Muscle layer of colon (tissue), 2 donors: ENCODE measurements around the gene CPEB3.
"Not testable (repeated sequence)": the region's sequence is repeated elsewhere in the genome, so short reads cannot be mapped to it uniquely, and the experiment has no call there.

ENCODE experiments used
- H3K27ac ChIP-seq: one replicate; pipeline ENCODE4 v1.7.0; 2013; ENCODE audit warnings: low read depth, mild to moderate bottlenecking, low read length, moderate library complexity
- H3K27me3 ChIP-seq, 2 donors: one replicate each; pipeline ENCODE4 v1.7.0; 2013; ENCODE audit warnings: low read length in 2 of 2, mild to moderate bottlenecking in 2 of 2; ENCODE audit not compliant: insufficient read depth in 2 of 2, control insufficient read depth in 1 of 2
- H3K36me3 ChIP-seq: one replicate; pipeline ENCODE4 v1.7.0; 2013; ENCODE audit warnings: mild to moderate bottlenecking, low read length; ENCODE audit not compliant: insufficient read depth
- H3K4me1 ChIP-seq: one replicate; pipeline ENCODE4 v1.7.0; 2013; ENCODE audit warnings: mild to moderate bottlenecking, low read length; ENCODE audit not compliant: insufficient read depth
- H3K4me3 ChIP-seq, 2 donors: one replicate each; pipeline ENCODE4 v1.7.0; 2013; ENCODE audit warnings: low read length in 2 of 2, low read depth in 1 of 2, mild to moderate bottlenecking in 1 of 2, moderate library complexity in 1 of 2
- H3K9ac ChIP-seq: one replicate; pipeline ENCODE4 v1.7.0; 2013; ENCODE audit warnings: low read length
- H3K9me3 ChIP-seq: one replicate; pipeline ENCODE4 v1.7.0; 2013; ENCODE audit warnings: mild to moderate bottlenecking, low read length
- donor health status: abdominal sarcoma.
- donor health status: Adenocarcinoma of cecum.

Gene CPEB3

DNA sequence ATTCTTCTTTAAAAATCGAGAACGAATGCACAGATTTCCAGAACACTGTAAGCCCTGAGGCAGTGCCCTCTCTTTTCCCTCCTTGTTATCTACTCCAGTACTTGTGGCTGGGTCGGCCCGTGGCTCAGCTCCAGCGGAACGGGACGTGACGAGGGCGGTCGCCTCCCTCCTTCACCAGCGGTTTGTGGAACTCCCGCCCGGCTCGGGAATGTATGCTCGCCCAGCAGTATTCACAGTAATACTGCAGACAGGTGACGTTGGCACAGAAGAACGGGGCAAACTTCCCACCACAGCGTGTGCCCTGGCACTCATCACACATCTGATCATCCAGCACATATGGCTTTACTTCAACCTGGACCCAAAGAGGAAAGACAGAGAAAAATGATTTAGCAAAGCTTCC is 238.8 kb downstream of the CPEB3 start:
- Histone ChIP-seq H3K27me3 (no peaks in the 10 kb centered on the region), H3K9me3 (no peaks in the 10 kb centered on the region), H3K9ac (no peak overlapping the region), H3K4me3 (no peak overlapping the region), H3K27ac (no peak overlapping the region), H3K4me1 (no peaks in the 10 kb centered on the region), H3K36me3 (peaks cover 12% of the 10 kb centered on the region)

DNA sequence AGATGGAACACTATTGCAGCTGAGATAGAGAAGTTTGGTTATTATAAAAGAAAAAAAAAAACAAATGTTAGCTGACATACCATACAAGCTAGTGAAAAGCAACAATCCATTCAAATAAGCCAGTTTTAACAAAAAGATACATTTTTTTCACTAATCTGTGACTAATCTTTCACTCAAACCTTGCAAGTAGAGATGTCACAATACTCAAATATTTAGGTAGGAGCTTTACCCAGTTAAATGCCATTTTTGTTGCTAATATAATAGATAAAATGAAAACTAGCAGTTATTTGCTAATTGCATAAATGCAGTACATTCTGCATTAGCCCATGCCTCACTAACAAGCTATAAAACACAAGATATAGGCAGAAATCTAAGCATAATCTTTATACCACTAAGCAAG is 243.7 kb downstream of the CPEB3 start:
- Histone ChIP-seq H3K9ac (no peak overlapping the region), H3K4me1 (no peaks in the 10 kb centered on the region), H3K4me3 (no peak overlapping the region), H3K36me3 (peaks cover 4% of the 10 kb centered on the region), H3K9me3 (no peaks in the 10 kb centered on the region), H3K27ac (no peak overlapping the region), H3K27me3 (peaks cover 0 to 3% of the 10 kb centered on the region in 2 donors)

DNA sequence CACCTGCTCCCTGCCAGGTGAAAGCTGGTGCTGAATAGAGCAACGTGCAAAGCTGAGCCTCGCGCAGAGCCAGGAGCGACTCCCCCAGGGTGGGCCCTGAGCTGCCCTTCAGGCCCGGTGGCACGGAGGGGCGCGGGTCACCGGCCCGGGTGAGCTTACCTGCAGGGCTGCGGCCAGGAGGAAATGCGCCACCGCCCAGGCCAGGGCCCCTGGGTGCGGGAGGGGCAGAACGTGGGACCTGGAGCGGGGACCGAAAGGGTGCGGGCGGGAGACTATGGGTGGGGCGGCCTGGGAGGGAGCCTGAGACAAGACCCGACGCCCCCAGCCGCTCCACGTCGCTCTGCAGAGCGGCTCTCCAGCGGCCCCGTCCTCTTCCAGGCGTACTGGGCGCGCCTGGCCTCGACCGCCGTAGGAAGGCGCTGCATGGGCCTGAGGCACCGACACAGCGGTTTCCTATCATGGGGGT is 245.2 kb downstream of the CPEB3 start:
- Histone ChIP-seq H3K36me3 (no peaks in the 10 kb centered on the region), H3K27me3 (peaks cover 0 to 3% of the 10 kb centered on the region in 2 donors), H3K4me3 (no peak overlapping the region), H3K27ac (no peak overlapping the region), H3K9ac (no peak overlapping the region), H3K4me1 (peaks cover under 1% of the 10 kb centered on the region), H3K9me3 (no peaks in the 10 kb centered on the region)

DNA sequence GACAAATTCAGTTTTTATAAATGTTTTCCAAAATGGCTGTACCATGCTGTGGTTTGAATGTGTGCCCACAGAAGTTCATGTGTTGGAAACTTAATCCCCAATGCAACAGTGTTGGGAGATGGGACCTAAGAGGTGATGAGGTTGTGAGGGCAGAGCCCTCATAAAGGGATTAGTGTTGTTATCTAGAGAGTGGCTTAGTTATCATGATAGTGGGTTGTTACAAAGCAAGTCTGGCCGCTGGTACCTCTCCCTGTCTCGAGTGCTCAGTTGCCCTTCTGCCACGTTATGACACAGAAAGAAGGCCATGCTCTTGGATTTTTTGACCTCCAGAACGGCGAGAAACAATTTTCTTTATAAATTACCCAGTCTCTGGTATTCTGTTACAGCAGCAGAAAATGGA is 248.3 kb downstream of the CPEB3 start:
- Histone ChIP-seq H3K27ac (no peak overlapping the region), H3K27me3 (peaks cover 0 to 3% of the 10 kb centered on the region in 2 donors), H3K9me3 (no peaks in the 10 kb centered on the region), H3K9ac (no peak overlapping the region), H3K4me3 (no peak overlapping the region), H3K36me3 (no peaks in the 10 kb centered on the region), H3K4me1 (peaks cover 6% of the 10 kb centered on the region)

DNA sequence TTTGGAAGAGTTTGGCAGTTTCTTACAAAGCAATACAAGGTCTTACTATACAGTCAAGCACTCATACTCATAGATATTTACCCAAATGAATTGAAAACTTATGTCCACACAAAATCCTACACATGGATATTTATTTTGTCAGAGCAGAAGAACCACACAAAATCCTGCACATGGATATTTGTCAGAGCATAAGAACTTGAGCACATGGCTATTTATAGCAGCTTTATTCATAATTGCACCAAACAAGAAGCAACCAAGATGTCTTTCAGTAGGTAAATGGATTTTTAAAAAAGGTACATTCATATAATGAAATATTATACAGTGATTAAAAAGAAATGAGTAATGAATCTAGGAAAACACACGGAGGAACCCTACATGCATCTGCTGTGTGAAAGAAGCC is 251.9 kb downstream of the CPEB3 start:
- Histone ChIP-seq H3K4me1 (peaks cover 6% of the 10 kb centered on the region), H3K9me3 (peaks cover 3% of the 10 kb centered on the region), H3K36me3 (no peaks in the 10 kb centered on the region), H3K27ac (no peak overlapping the region), H3K9ac (no peak overlapping the region), H3K4me3 (no peak overlapping the region), H3K27me3 (no peaks in the 10 kb centered on the region)

DNA sequence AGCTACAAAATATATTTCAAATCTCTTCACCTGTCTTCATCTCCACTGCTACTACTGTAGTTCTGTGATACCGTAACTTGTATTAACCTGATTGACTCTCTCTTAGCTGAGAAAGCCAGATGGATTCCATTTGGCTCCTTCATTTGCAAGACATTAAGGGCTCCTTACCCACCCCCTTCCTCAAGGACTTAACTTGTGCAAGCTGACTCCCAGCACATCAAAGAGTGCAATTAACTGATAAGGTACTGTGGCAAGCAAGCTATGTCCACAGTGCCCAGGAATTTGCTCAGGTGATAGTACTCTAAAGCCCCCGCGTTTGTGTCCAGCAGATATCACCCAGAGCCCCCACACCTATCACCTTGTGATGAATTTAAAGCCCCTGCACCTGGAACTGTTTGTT is 257.8 kb downstream of the CPEB3 start:
- H3K27me3 ChIP-seq, H3K9ac ChIP-seq, H3K4me1 ChIP-seq, H3K9me3 ChIP-seq, H3K4me3 ChIP-seq, H3K27ac ChIP-seq, H3K36me3 ChIP-seq: not testable (repeated sequence)

DNA sequence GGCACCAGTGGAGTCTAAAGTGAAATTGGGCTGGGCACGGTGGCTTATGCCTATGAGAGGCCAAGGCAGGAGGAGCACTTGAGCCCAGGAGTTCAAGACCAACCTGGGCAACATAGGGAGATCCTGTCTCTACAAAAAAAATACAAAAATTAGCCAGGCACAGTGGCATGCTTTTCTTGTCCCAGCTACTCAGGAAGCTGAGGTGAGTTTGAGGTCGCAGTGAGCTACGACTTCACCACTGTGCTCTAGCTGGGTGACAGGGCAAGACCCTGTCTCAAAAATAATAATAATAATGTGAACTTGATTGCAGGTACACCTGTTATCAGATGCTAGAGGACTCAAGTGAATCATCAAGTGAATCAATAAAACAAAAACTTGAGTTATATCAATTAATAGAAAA is 259.3 kb downstream of the CPEB3 start:
- H3K4me1 ChIP-seq = no peaks in the 10 kb centered on the region
- peaks cover 15% of the 10 kb centered on the region for H3K36me3 ChIP-seq
- no peak overlapping the region for H3K27ac ChIP-seq
- no peak overlapping the region for H3K9ac ChIP-seq
- H3K9me3 ChIP-seq = peaks cover 3% of the 10 kb centered on the region
- H3K27me3 ChIP-seq = no peaks in the 10 kb centered on the region
- no peak overlapping the region for H3K4me3 ChIP-seq

DNA sequence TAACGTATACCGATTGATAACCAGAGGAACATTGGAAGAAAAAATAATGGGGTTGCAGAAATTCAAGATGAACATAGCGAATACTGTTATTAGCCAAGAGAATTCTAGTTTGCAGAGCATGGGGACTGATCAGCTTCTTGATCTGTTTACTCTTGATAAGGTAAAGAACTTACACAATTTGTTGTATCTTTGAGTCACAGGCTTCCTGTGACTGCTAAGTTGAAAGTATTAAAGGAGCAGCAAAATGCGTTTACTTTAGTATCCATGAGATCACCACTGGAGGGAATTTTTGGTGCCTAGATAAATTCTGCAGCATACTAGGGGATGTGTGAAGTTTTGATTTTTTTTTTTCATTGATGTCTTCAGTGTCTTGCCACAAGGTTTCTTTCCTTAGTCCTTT is 263.7 kb downstream of the CPEB3 start:
- H3K36me3 ChIP-seq = peaks cover 38% of the 10 kb centered on the region
- H3K27me3 ChIP-seq = no peaks in the 10 kb centered on the region
- H3K4me3 ChIP-seq = no peak overlapping the region
- H3K9ac ChIP-seq = no peak overlapping the region
- no peak overlapping the region for H3K27ac ChIP-seq
- H3K4me1 ChIP-seq = no peaks in the 10 kb centered on the region
- H3K9me3 ChIP-seq = no peaks in the 10 kb centered on the region

DNA sequence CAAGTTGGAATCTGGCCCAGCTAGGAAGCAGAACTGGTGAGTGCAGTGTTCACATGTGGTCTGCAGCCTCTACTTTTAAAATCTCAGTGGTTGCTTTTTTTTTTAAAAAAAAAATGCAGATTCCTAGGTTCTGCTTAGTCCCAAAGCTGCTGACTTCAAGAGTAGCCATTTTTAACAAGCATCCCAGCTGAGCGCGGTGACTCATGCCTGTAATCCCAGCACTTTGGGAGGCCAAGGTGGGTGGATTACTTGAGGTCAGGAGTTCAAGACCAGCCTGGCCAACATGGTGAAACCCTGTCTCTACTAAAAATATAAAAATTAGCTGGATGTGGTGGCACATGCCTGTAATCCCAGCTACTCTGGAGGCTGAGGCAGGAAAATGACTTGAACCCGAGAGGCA is 265.5 kb downstream of the CPEB3 start:
- not testable (repeated sequence) for H3K4me3 ChIP-seq, H3K27me3 ChIP-seq, H3K4me1 ChIP-seq, H3K27ac ChIP-seq, H3K9me3 ChIP-seq, H3K9ac ChIP-seq
- H3K36me3 ChIP-seq = peaks cover 40% of the 10 kb centered on the region

DNA sequence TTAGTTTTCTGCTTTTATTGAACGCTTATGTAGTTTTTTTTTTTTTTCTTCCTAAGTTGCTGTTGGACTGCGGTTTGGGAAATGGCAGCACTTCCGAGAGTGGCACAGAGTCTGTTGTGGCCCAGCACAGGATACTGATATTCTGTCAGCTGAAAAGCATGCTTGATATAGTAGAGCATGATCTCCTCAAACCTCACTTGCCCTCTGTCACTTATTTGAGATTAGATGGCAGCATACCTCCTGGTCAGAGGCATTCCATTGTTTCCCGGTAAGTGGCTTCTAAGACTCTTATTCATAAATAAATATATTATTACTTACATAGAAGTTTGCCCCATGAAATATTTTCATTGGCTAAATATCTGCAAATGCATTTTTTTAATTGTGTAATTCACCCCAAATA is 266.2 kb downstream of the CPEB3 start:
- Histone ChIP-seq H3K9me3 (no peaks in the 10 kb centered on the region), H3K4me1 (no peaks in the 10 kb centered on the region), H3K27me3 (no peaks in the 10 kb centered on the region), H3K36me3 (peaks cover 42% of the 10 kb centered on the region), H3K27ac (no peak overlapping the region), H3K9ac (no peak overlapping the region), H3K4me3 (no peak overlapping the region)

DNA sequence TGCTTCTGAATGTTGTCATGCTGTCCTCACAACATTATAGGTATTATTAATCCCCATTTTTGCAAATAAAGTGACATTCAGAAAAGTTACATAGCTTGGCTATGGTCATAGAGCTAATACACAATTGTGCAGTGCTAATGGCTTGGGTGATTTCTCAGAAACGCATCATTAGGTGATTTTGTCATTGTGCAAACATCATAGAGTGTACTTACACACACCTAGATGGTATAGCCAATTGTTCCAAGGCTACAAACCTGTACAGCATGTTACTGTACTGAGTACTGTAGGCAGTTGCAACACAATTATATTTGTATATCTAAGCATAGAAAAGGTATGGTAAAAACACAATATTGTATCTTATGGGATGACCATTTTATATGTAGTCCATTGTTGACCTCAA is 276.3 kb downstream of the CPEB3 start:
- Histone ChIP-seq H3K27me3 (no peaks in the 10 kb centered on the region), H3K4me1 (no peaks in the 10 kb centered on the region), H3K27ac (no peak overlapping the region), H3K36me3 (peaks cover 50% of the 10 kb centered on the region), H3K9ac (no peak overlapping the region), H3K4me3 (no peak overlapping the region), H3K9me3 (no peaks in the 10 kb centered on the region)

DNA sequence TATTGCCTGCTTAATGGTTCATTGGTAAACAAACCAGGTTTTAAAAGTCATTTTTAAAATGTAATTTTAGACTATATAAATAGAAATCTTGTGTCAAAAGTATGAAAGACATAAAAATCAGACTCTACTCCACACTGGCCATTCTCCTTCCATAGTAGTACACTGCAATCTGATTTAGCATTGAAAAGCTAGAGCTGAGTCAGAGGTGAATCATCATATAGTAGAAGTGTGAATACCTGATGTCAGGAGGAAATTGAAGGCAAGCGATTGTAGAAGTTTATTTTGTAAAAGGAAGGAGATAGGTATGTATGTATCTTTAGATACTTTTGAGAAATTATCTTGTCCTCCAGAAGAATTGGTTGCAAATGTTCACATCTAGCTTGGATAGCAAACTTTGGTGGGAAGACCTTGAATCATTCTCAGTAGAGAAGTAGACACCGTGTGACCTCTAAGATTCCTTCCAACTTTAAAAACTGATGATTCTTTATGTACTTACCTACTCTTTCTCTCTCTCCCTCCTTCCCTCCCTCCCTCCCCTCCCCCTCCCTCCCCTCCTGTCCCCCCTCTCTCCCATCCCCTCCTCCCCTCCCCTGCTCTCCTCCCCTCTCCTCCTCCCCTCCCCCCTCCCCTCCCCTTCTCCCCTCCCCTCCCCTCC is 279.2 kb downstream of the CPEB3 start:
- no peaks in the 10 kb centered on the region for H3K9me3 ChIP-seq
- H3K4me3 ChIP-seq = no peak overlapping the region
- peaks cover 45% of the 10 kb centered on the region for H3K36me3 ChIP-seq
- no peaks in the 10 kb centered on the region for H3K27me3 ChIP-seq
- no peak overlapping the region for H3K9ac ChIP-seq
- H3K27ac ChIP-seq = no peak overlapping the region
- no peaks in the 10 kb centered on the region for H3K4me1 ChIP-seq
